HCT116 (cell line): ENCODE results near the gene NOTCH1. TPM values are rescaled to one million over a fixed set of nuclear protein-coding genes. Genes with fewer than 3 reads are reported as not detected.

ENCODE experiments used
- ATAC-seq: fragments of 200-7000 bp; cut with Tn5 transposase; 2 replicates; pipeline ENCODE4 v1.9.1; 2020; ENCODE audit warnings: mild to moderate bottlenecking, moderate library complexity
- BruUV-seq: library from RNA; stranded (reverse); fragments of 400-500 nt; replicated peaks from 2 replicates; lab custom pipeline; 2021; lab: Mats Ljungman, UMichigan
- CTCF ChIA-PET: fragments of 300-600 bp; sonication (Branson Sonifier 250); formaldehyde crosslinking; loops from one replicate; lab custom pipeline; 2021; ENCODE audit warnings: antibody characterized with exemption; lab: Charles Lee
- POLR2A ChIA-PET: fragments of 300-600, 350-600 bp; sonication (Branson Sonifier 250); formaldehyde crosslinking; loops from one replicate; lab custom pipeline; 2021; ENCODE audit warnings: antibody characterized with exemption; lab: Charles Lee
- RAD21 ChIA-PET, 2 experiments: fragments of 300-600 bp; sonication (Branson Sonifier 250); formaldehyde crosslinking; loops; one replicate each; lab custom pipeline; 2023; ENCODE audit warnings: low total read pairs in 2 of 2; ENCODE audit not compliant: uncharacterized antibody in 2 of 2, unreplicated experiment in 2 of 2, low non-redundant PET in 1 of 2; lab: Charles Lee
- DNase-seq: peaks from one replicate; pipeline ENCODE4 v3.0.0-alpha.2; 2010; ENCODE audit warnings: low read depth, low spot score
- H2AFZ ChIP-seq: fragments of 200-600 bp; shearing (Covaris generic), sonication (generic); 2 replicates; pipeline ENCODE4 v1.6.1; 2017; ENCODE audit warnings: low read depth, mixed run types, mixed read lengths, antibody characterized with exemption, low read length; ENCODE audit not compliant: poor library complexity, severe bottlenecking
- H3K27ac ChIP-seq: 2 replicates; pipeline ENCODE4 v1.5.1; 2012; ENCODE audit warnings: low read depth, low read length
- H3K27me3 ChIP-seq: fragments of 200-600 bp; sonication (generic); 2 replicates; pipeline ENCODE4 v1.6.1; 2016; ENCODE audit warnings: mixed run types, low read length, mixed read lengths; ENCODE audit not compliant: insufficient read depth
- H3K36me3 ChIP-seq, 2 experiments: fragments of 200-500 bp in 1 of 2; fragments of 200-600 bp in 1 of 2; sonication (Bioruptor generic) in 1 of 2; sonication (generic) in 1 of 2; 2 replicates each; pipeline versions ENCODE4 v1.5.1 to v1.6.1; 2014 to 2016; ENCODE audit warnings: low read length in 2 of 2, inconsistent platforms in 1 of 2, mixed read lengths in 1 of 2, mixed run types in 1 of 2; ENCODE audit not compliant: insufficient read depth in 2 of 2, control insufficient read depth in 1 of 2
- H3K4me1 ChIP-seq, 2 experiments: fragments of 200-600 bp in 1 of 2; sonication (generic) in 1 of 2; 2 replicates each; pipeline versions ENCODE4 v1.5.1 to v1.6.1; 2012 to 2017; ENCODE audit warnings: low read length in 2 of 2, inconsistent platforms in 1 of 2, mild to moderate bottlenecking in 1 of 2, mixed read lengths in 1 of 2, mixed run types in 1 of 2, moderate library complexity in 1 of 2; ENCODE audit not compliant: insufficient read depth in 2 of 2, control insufficient read depth in 1 of 2
- H3K4me2 ChIP-seq: fragments of 200-600 bp; sonication (generic); 2 replicates; pipeline ENCODE4 v1.6.1; 2017; ENCODE audit warnings: mixed run types, low read length, mixed read lengths
- H3K4me3 ChIP-seq, 2 experiments: fragments of 200-600 bp in 1 of 2; sonication (generic) in 1 of 2; replicated peaks in 1 of 2; 2 replicates each; pipeline ENCODE4 v1.5.1; 2011 to 2016; ENCODE audit warnings: low read length in 2 of 2, control low read depth in 1 of 2, low read depth in 1 of 2, mild to moderate bottlenecking in 1 of 2, mixed read lengths in 1 of 2, mixed run types in 1 of 2
- H3K79me2 ChIP-seq: fragments of 200-600 bp; sonication (generic); 2 replicates; pipeline ENCODE4 v1.6.1; 2017; ENCODE audit warnings: mild to moderate bottlenecking, mixed run types, low read length, moderate library complexity, mixed read lengths; ENCODE audit not compliant: insufficient read depth
- H3K9ac ChIP-seq: fragments of 200-600 bp; sonication (generic); 2 replicates; pipeline ENCODE4 v1.6.1; 2016; ENCODE audit warnings: low read length, mixed read lengths
- H3K9me2 ChIP-seq: fragments of 200-600 bp; sonication (generic), shearing (Covaris generic); 2 replicates; pipeline ENCODE4 v1.6.1; 2017; ENCODE audit warnings: mixed run types, mild to moderate bottlenecking, moderate library complexity; ENCODE audit not compliant: insufficient read depth
- H3K9me3 ChIP-seq, 2 experiments: fragments of 200-500 bp in 1 of 2; fragments of 200-600 bp in 1 of 2; sonication (Bioruptor generic) in 1 of 2; sonication (generic) in 1 of 2; 2 replicates each; pipeline ENCODE4 v1.6.1; 2014 to 2017; ENCODE audit warnings: low read length in 2 of 2, mixed read lengths in 2 of 2, inconsistent platforms in 1 of 2, low read depth in 1 of 2, mild to moderate bottlenecking in 1 of 2, mixed run types in 1 of 2, moderate library complexity in 1 of 2; ENCODE audit not compliant: control insufficient read depth in 1 of 2, insufficient read depth in 1 of 2
- H4K20me1 ChIP-seq: fragments of 200-600 bp; sonication (generic), shearing (Covaris generic); 2 replicates; pipeline ENCODE4 v1.6.1; 2017; ENCODE audit warnings: mixed run types, mild to moderate bottlenecking, moderate library complexity; ENCODE audit not compliant: insufficient read depth
- CBX3 ChIP-seq: IDR thresholded peaks from 2 replicates; pipeline ENCODE4 v1.6.1; 2012; ENCODE audit warnings: low read depth
- CEBPB ChIP-seq: IDR thresholded peaks from 2 replicates; pipeline ENCODE4 v1.6.1; 2012; ENCODE audit warnings: low read depth
- CTCF ChIP-seq, 3 experiments: fragments of 200-600 bp in 1 of 3; sonication (generic) in 1 of 3; IDR thresholded peaks in 2 of 3; conservative IDR thresholded peaks in 1 of 3; 2 replicates each; pipeline ENCODE4 v1.5.1; 2012 to 2017; ENCODE audit warnings: low read depth in 2 of 3, low read length in 2 of 3, antibody characterized with exemption in 1 of 3, borderline replicate concordance in 1 of 3, control low read depth in 1 of 3, mild to moderate bottlenecking in 1 of 3, mixed read lengths in 1 of 3, mixed run types in 1 of 3, moderate library complexity in 1 of 3; ENCODE audit not compliant: insufficient read depth in 1 of 3
- EGR1 ChIP-seq: IDR thresholded peaks from 2 replicates; pipeline ENCODE4 v1.6.1; 2012; ENCODE audit warnings: low read depth
- ELF1 ChIP-seq: IDR thresholded peaks from 2 replicates; pipeline ENCODE4 v1.6.1; 2012; ENCODE audit warnings: low read depth, borderline replicate concordance
- EZH2phosphoT487 ChIP-seq: fragments of 200-600 bp; IDR thresholded peaks from 2 replicates; pipeline ENCODE4 v1.6.1; 2018; ENCODE audit warnings: antibody characterized with exemption, borderline replicate concordance
- FOSL1 ChIP-seq: IDR thresholded peaks from 2 replicates; pipeline ENCODE4 v1.6.1; 2012; ENCODE audit warnings: low read depth
- JUND ChIP-seq: IDR thresholded peaks from 2 replicates; pipeline ENCODE4 v1.6.1; 2012
- POLR2AphosphoS5 ChIP-seq: IDR thresholded peaks from 2 replicates; pipeline ENCODE4 v1.6.1; 2011; ENCODE audit warnings: mild to moderate bottlenecking, low read depth, low read length, moderate library complexity
- RAD21 ChIP-seq: IDR thresholded peaks from 2 replicates; pipeline ENCODE4 v1.6.1; 2012; ENCODE audit warnings: low read depth, mild to moderate bottlenecking
- SRF ChIP-seq: IDR thresholded peaks from 2 replicates; pipeline ENCODE4 v1.6.1; 2012; ENCODE audit warnings: low read depth
- YY1 ChIP-seq: IDR thresholded peaks from 2 replicates; pipeline ENCODE4 v1.6.1; 2011; ENCODE audit warnings: low read length, low read depth, moderate library complexity, mild to moderate bottlenecking; ENCODE audit not compliant: insufficient replicate concordance; ENCODE audit errors: extremely low read depth
- ZNF274 ChIP-seq: fragments of 200-500 bp; sonication (Bioruptor generic); IDR thresholded peaks from 2 replicates; pipeline ENCODE4 v1.6.1; 2014; ENCODE audit warnings: mild to moderate bottlenecking, low read depth, low read length, inconsistent platforms
- intact Hi-C: fragments of 100-400 bp; cut with micrococcal nuclease; formaldehyde crosslinking; loops from 2 replicates; pipeline ENCODE4 v1.10.0; 2022
- total RNA-seq: library from RNA; stranded (reverse); gene quantifications from one replicate; pipeline ENCODE4 v1.2.1, GENCODE V29; 2021; ENCODE audit not compliant: unreplicated experiment
- TF ChIP-seq, protein P1 (sequence below): IDR thresholded peaks from 2 replicates; pipeline ENCODE4 v1.6.1; 2011; ENCODE audit warnings: mild to moderate bottlenecking, low read length, moderate library complexity; ENCODE audit not compliant: insufficient replicate concordance; ENCODE audit errors: extremely low read depth

The NOTCH1 gene
- total RNA-seq, 1 experiment from 2014 or later: 36.2 TPM

DNA sequence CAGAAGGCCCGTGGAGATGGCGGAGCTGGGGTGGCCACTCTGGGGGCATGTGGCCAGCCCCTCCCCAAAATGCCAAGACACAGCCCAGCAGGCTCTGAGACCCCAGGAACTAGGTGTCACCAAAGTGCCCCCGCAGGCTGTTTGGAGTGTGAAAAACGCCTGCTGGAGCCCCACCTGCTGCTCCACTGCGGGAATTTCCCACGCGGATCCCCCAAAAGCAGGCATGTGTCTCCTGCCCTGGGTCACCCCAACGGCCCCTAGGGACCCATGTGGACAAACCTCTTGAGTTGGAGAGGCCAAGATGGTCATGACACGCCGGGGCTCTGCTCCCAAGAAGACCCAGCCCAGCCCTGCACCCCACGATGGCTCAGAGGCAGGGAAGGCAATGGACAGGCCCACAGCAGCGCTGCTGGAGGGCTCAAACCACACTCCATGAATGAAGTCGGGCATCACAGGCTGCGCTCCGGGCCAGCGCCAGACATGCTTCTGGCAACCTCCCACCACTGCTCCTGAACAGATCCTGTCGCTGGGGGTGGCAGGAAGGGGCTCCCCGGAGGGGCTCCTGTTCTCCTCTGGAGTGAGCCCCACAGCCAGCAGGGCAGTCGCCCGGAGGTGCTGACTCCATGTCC is 15.3 kb downstream of the NOTCH1 start:
- POLR2A ChIA-PET: no interaction called here
- H4K20me1 ChIP-seq: no peaks in the 10 kb centered on the region

GRCh38 chr9:136529516-136530460 is 16.1 kb downstream of the NOTCH1 start:
- ATAC-seq: no peak
- Histone ChIP-seq H3K36me3 (peaks cover 0 to 2% of the 10 kb centered on the region in 2 experiments; a peak in 1 of 4 replicates), H3K4me2 (no peak overlapping the region), H3K9me2 (no peaks in the 10 kb centered on the region), H3K27ac (peak overlapping the region; percentile 51; the same call in 1 of the 2 replicates), H3K4me3 (no peak overlapping the region), H3K4me1 (peaks cover 41 to 70% of the 10 kb centered on the region in 2 experiments), H4K20me1 (no peaks in the 10 kb centered on the region), H3K9me3 (no peaks in the 10 kb centered on the region), H3K79me2 (peaks cover 49% of the 10 kb centered on the region), H2AFZ (no peak overlapping the region), H3K9ac (no peak overlapping the region), H3K27me3 (no peaks in the 10 kb centered on the region)
- POLR2A ChIA-PET: no interaction called here
- CTCF ChIA-PET: interaction anchor here (1.4 kb wide), 1 partner anchor 10 kb away, joined by 5 read pairs; no protein-coding TSS in a partner anchor
- intact Hi-C loops: no loop called here
- RAD21 ChIA-PET: no interaction called here
- no peak for DNase-seq
- BruUV-seq: no TSS peak
- TF ChIP-seq POLR2AphosphoS5 (no peak), JUND (no peak), FOSL1 (no peak), EZH2phosphoT487 (no peak), CBX3 (no peak), CTCF (IDR thresholded peaks at IDR 0.05 in 2 of 3, conservative IDR thresholded peaks at IDR 0.05 in 1 of 3; ENCODE audit: borderline replicate concordance in 1 of 3, insufficient read depth in 1 of 3, low read depth in 2 of 3, low read length in 2 of 3) (no peak), CEBPB (no peak), YY1 (no peak), ELF1 (no peak), SRF (no peak), EGR1 (no peak), RAD21 (no peak)
- TF ChIP-seq, protein P1, sequence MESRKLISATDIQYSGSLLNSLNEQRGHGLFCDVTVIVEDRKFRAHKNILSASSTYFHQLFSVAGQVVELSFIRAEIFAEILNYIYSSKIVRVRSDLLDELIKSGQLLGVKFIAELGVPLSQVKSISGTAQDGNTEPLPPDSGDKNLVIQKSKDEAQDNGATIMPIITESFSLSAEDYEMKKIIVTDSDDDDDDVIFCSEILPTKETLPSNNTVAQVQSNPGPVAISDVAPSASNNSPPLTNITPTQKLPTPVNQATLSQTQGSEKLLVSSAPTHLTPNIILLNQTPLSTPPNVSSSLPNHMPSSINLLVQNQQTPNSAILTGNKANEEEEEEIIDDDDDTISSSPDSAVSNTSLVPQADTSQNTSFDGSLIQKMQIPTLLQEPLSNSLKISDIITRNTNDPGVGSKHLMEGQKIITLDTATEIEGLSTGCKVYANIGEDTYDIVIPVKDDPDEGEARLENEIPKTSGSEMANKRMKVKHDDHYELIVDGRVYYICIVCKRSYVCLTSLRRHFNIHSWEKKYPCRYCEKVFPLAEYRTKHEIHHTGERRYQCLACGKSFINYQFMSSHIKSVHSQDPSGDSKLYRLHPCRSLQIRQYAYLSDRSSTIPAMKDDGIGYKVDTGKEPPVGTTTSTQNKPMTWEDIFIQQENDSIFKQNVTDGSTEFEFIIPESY: no peak

More for the DNA sequence above, 15.3 kb downstream of the NOTCH1 start:
- no peaks in the 10 kb centered on the region for H3K9me2 ChIP-seq
- ATAC-seq (no peak), DNase-seq (no peak)
- no peak overlapping the region for H3K4me3 ChIP-seq
- ChIA-PET CTCF (interaction anchor here (1.4 kb wide), 1 partner anchor 9 kb away, joined by 5 read pairs; no protein-coding TSS in a partner anchor), RAD21 (no interaction called here)
- H3K9ac ChIP-seq: no peak overlapping the region
- H3K27me3 ChIP-seq: no peaks in the 10 kb centered on the region
- no TSS peak for BruUV-seq
- H3K4me2 ChIP-seq: no peak overlapping the region
- intact Hi-C loops: no loop called here
- peaks cover 0 to 2% of the 10 kb centered on the region in 2 experiments; a peak in 1 of 4 replicates for H3K36me3 ChIP-seq
- H3K79me2 ChIP-seq: peaks cover 49% of the 10 kb centered on the region
- no peak overlapping the region for H2AFZ ChIP-seq
- H3K4me1 ChIP-seq: peaks cover 41 to 70% of the 10 kb centered on the region in 2 experiments
- no peak overlapping the region; the same call in 1 of the 2 replicates for H3K27ac ChIP-seq
- TF ChIP-seq ZNF274: no peak
- no peaks in the 10 kb centered on the region for H3K9me3 ChIP-seq
